Activated CD4-positive, alpha-beta memory T cell treated with anti-CD3 and anti-CD28 coated beads for 36 hours (primary cell): ENCODE results near the gene UBE2I. TPM values are rescaled to one million over a fixed set of nuclear protein-coding genes. Genes with fewer than 3 reads are reported as not detected.
A peak's percentile ranks its signal among the peaks of the same experiment; 100 is the strongest.

Source experiments
- CTCF ChIA-PET: fragments of 350-600 bp; sonication (Branson Sonifier 250); formaldehyde crosslinking; loops from one replicate; lab custom pipeline; 2021; ENCODE audit warnings: antibody characterized with exemption, inconsistent platforms; lab: Charles Lee
- POLR2A ChIA-PET: fragments of 350-600 bp; sonication (Branson Sonifier 250); formaldehyde crosslinking; loops from one replicate; lab custom pipeline; 2021; ENCODE audit warnings: antibody characterized with exemption; lab: Charles Lee
- DNase-seq: peaks from one replicate; pipeline ENCODE4 v3.0.0-alpha.2; 2020
- H3K27ac Mint-ChIP-seq: one replicate; pipeline ENCODE4 v1.8.0; 2021; ENCODE audit warnings: mixed read lengths
- H3K27me3 Mint-ChIP-seq: one replicate; pipeline ENCODE4 v1.8.0; 2021; ENCODE audit warnings: mixed read lengths
- H3K36me3 Mint-ChIP-seq: one replicate; pipeline ENCODE4 v1.8.0; 2021; ENCODE audit warnings: mixed read lengths
- H3K4me1 Mint-ChIP-seq: one replicate; pipeline ENCODE4 v1.8.0; 2021; ENCODE audit warnings: low read depth, mixed read lengths
- H3K4me3 Mint-ChIP-seq: one replicate; pipeline ENCODE4 v1.8.0; 2021; ENCODE audit warnings: mild to moderate bottlenecking, mixed read lengths
- H3K9me3 Mint-ChIP-seq: one replicate; pipeline ENCODE4 v1.8.0; 2021; ENCODE audit warnings: mixed read lengths
- intact Hi-C: fragments of 100-400 bp; cut with micrococcal nuclease; formaldehyde crosslinking; loops from one replicate; pipeline ENCODE4 v1.15.1; 2023
- total RNA-seq, 2 experiments: library from RNA; stranded (reverse); gene quantifications; one replicate each; pipeline ENCODE4 v1.2.3, GENCODE V29; 2021

UBE2I gene
- total RNA-seq, 2 experiments from 2014 or later = 248 to 249 TPM

DNA sequence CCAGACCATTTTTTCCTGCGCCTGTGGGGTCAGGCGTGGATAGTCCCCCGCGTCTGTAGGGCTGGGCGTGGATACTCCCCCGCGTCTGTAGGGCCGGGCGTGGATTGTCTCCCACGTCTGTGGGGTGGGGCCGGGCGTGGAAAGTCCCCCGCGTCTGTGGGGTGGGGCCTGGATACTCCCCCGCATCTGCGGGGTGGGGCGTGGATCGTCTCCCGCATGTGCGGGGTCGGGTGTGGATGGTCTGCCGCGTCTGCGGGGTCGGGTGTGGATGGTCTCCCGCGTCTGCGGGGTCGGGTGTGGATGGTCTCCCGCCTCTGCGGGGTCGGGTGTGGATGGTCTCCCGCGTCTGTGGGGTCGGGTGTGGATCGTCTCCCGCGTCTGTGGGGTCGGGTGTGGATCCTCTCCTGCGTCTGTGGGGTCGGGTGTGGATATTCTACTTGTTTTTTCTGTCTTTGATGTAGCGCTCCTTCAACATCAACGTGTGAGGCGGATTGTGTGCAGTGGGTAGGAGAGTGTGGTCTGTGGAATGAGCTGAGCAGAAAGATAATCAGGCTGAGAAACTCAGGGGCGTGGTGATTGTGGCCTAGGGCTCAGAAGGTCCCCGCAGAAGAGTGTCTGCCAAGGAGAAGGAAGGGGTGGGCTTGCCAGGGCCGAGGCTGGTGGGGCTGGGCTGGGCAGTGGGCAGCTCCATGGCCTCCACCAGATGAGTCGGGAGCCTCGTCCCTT lies 45.5 kb downstream of the UBE2I start:
- POLR2A ChIA-PET = no interaction called here
- DNase-seq = no peak
- peaks cover 2% of the 10 kb centered on the region for H3K36me3 Mint-ChIP-seq
- intact Hi-C loops = no loop called here
- CTCF ChIA-PET = no interaction called here
- peaks cover 31% of the 10 kb centered on the region for H3K4me1 Mint-ChIP-seq
- no peak overlapping the region for H3K4me3 Mint-ChIP-seq
- H3K27me3 Mint-ChIP-seq = no peaks in the 10 kb centered on the region
- no peaks in the 10 kb centered on the region for H3K9me3 Mint-ChIP-seq
- H3K27ac Mint-ChIP-seq = no peak overlapping the region

- no peaks in the 10 kb centered on the region for H3K27me3 Mint-ChIP-seq
- H3K4me1 Mint-ChIP-seq = peaks cover 24% of the 10 kb centered on the region
- no peak for DNase-seq
- no peak overlapping the region for H3K4me3 Mint-ChIP-seq
- no peak overlapping the region for H3K27ac Mint-ChIP-seq
- intact Hi-C loops = no loop called here
- H3K9me3 Mint-ChIP-seq = no peaks in the 10 kb centered on the region
- POLR2A ChIA-PET = no interaction called here
- CTCF ChIA-PET = no interaction called here
- H3K36me3 Mint-ChIP-seq = peaks cover 2% of the 10 kb centered on the region
Observed at GRCh38 chr16:1355591-1355990, 46.2 kb downstream of the UBE2I start.

DNA sequence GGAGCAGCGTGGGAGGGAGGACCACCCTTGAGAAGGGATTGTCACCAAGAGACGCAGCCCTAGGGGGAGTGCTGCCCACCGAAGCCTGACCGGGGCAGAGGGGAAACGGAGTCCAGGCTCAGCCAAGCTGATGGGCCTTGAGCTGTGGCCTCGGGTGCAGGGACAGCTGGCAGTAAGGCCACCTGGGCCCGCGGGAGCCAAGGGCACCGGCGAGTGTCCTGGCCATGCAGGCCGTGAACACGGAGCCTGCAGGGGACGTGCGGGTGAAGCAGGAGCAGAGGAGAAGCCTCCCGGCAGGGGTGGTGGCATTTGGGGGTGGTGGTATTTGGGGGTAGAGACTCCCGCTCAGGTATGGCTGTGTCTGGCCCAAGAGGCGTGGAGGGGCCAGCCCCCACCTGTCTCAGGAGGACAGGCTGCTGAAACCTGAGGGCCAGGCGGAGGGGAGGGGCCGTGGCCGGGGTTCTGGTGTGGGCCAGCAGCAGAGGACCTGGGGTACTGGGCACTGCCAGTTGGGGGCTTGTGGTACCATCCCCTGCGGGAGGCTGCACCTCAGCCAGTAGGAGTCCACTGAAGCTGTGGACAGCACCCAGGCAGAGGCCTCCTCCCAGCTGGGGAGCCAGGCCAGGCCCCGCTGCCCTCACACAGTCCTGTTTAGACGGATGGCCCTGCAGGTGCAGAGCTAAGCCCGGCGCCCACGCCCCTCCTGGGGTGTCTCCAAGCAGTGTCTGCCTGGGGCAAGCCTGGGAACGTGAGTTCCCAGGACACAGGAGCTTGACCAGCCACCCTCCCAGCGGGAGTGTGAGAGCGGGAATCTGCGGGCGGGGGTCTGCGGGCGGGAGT lies 46.8 kb downstream of the UBE2I start:
- POLR2A ChIA-PET = no interaction called here
- H3K4me1 Mint-ChIP-seq = peaks cover 22% of the 10 kb centered on the region
- intact Hi-C loops = no loop called here
- no peaks in the 10 kb centered on the region for H3K9me3 Mint-ChIP-seq
- no peak for DNase-seq
- H3K27ac Mint-ChIP-seq = no peak overlapping the region
- H3K27me3 Mint-ChIP-seq = no peaks in the 10 kb centered on the region
- no peaks in the 10 kb centered on the region for H3K36me3 Mint-ChIP-seq
- no peak overlapping the region for H3K4me3 Mint-ChIP-seq
- CTCF ChIA-PET = no interaction called here

DNA sequence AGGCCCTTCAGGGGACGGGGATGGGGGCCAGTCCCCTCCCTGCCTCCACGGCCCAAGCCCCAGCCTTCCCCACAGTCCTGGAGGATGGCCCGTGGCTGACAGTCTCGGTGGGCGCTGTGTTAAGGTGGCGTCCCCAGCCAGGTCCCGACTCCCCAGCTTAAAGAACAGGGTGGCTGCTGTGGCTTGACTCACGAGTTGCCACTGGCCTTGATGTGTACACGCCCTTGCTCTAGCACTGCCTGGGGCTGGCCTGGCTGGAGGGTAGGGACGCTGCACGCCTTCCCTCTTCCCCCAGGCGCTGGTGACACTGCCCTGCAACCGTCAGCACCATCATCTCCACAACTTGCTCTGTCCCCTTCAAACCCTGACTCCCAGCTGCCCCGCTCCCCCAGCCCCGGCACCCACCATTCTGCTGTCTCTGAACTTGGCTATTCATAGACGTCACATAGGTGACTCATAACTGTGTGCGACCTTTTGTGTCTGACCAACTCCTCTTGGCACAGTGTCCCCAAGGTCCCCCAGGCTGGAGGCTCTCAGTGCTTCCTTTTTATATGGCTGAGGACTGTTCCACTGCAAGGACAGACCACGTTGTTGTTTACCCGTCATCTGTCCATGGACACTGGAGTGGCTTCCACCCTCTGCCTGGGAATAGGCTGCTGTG lies 48.6 kb downstream of the UBE2I start:
- Mint-ChIP-seq H3K4me3 (no peak overlapping the region), H3K27ac (no peak overlapping the region), H3K27me3 (no peaks in the 10 kb centered on the region), H3K4me1 (peaks cover 15% of the 10 kb centered on the region), H3K36me3 (peaks cover 2% of the 10 kb centered on the region), H3K9me3 (no peaks in the 10 kb centered on the region)
- CTCF ChIA-PET = no interaction called here
- intact Hi-C loops = no loop called here
- no peak for DNase-seq
- POLR2A ChIA-PET = interaction anchor here (1.3 kb wide), 1 partner anchor 20 kb away, joined by 3 read pairs; no protein-coding TSS in a partner anchor

DNA sequence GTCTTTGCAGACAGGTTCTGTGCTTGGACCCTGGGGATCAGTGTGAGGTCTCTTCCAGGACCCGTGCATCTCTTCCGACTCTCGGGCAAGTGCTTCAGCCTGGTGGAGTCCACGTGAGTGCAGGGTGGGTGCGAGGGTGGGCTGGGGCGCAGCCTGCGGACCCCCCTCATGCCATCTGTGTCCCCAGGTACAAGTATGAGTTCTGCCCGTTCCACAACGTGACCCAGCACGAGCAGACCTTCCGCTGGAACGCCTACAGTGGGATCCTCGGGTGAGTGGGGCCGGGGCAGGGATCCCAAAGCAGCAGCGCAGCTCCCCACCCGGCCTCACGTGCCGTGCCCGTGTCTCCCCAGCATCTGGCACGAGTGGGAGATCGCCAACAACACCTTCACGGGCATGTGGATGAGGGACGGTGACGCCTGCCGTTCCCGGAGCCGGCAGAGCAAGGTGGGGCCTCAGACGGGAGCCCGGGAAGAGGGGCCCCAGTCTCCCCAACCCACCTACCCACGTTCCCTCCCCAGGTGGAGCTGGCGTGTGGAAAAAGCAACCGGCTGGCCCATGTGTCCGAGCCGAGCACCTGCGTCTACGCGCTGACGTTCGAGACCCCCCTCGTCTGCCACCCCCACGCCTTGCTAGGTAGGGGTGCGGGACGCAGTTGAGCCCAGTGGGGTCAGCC lies 52.4 kb downstream of the UBE2I start:
- no peaks in the 10 kb centered on the region for H3K9me3 Mint-ChIP-seq

DNA sequence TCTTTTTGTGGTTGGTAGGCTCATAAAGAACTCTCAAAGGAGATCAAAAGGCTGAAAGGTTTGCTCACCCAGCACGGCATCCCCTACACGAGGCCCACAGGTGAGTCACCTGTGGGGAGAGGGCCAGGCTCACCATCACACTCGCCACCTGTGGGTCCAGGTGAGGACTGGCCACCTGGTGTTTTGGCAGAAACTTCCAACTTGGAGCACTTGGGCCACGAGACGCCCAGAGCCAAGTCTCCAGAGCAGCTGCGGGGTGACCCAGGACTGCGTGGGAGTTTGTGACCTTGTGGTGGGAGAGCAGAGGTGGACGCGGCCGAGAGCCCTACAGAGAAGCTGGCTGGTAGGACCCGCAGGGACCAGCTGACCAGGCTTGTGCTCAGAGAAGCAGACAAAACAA lies 53.4 kb downstream of the UBE2I start:
- H3K27me3 Mint-ChIP-seq = no peaks in the 10 kb centered on the region
- H3K4me1 Mint-ChIP-seq = peaks cover 6% of the 10 kb centered on the region
- ChIA-PET CTCF (interaction anchor here (0.6 to 3.2 kb wide), 21 partner anchors 9 to 475 kb away, joined by 3 to 49 read pairs (median 5); partner anchors contain the start of genes BAIAP3, GNPTG, MAPK8IP3 and TELO2), POLR2A (interaction anchor here (1.1 kb wide), 1 partner anchor 9 kb away, joined by 3 read pairs; no protein-coding TSS in a partner anchor)
- no peaks in the 10 kb centered on the region for H3K9me3 Mint-ChIP-seq
- peaks cover 10% of the 10 kb centered on the region for H3K36me3 Mint-ChIP-seq
- intact Hi-C loops = loop anchor here (5.0 kb wide), 1 partner anchor 49 kb away; the partner anchor contains the start of gene UNKL
- H3K27ac Mint-ChIP-seq = no peak overlapping the region
- no peak for DNase-seq
- H3K4me3 Mint-ChIP-seq = no peak overlapping the region

More for the DNA sequence above, 52.4 kb downstream of the UBE2I start:
- Mint-ChIP-seq H3K27me3 (no peaks in the 10 kb centered on the region), H3K4me3 (no peak overlapping the region), H3K27ac (no peak overlapping the region), H3K36me3 (peaks cover 10% of the 10 kb centered on the region), H3K4me1 (peaks cover 6% of the 10 kb centered on the region)
- ChIA-PET CTCF (interaction anchor here (1.5 kb wide), 1 partner anchor 8 kb away, joined by 7 read pairs; no protein-coding TSS in a partner anchor), POLR2A (no interaction called here)
- intact Hi-C loops = loop anchor here (5.0 kb wide), 1 partner anchor 50 kb away; the partner anchor contains the start of gene UNKL
- DNase-seq = no peak

- intact Hi-C loops = loop anchor here (5.0 kb wide), 1 partner anchor 49 kb away; the partner anchor contains the start of gene UNKL
- Mint-ChIP-seq H3K9me3 (no peaks in the 10 kb centered on the region), H3K27ac (peak overlapping the region; percentile 60), H3K36me3 (peaks cover 10% of the 10 kb centered on the region), H3K27me3 (no peaks in the 10 kb centered on the region), H3K4me3 (no peak overlapping the region), H3K4me1 (peaks cover 6% of the 10 kb centered on the region)
- peak; percentile 81 for DNase-seq
- ChIA-PET POLR2A (interaction anchor here (0.9 to 1.1 kb wide), 3 partner anchors 10 to 21 kb away, joined by 3 to 5 read pairs (median 3); no protein-coding TSS in a partner anchor), CTCF (interaction anchor here (0.6 to 3.2 kb wide), 29 partner anchors 10 to 474 kb away, joined by 3 to 49 read pairs (median 4); partner anchors contain the start of genes BAIAP3, GNPTG, JPT2 and MAPK8IP3)
Observed at GRCh38 chr16:1363501-1364041, 54.1 kb downstream of the UBE2I start.

DNA sequence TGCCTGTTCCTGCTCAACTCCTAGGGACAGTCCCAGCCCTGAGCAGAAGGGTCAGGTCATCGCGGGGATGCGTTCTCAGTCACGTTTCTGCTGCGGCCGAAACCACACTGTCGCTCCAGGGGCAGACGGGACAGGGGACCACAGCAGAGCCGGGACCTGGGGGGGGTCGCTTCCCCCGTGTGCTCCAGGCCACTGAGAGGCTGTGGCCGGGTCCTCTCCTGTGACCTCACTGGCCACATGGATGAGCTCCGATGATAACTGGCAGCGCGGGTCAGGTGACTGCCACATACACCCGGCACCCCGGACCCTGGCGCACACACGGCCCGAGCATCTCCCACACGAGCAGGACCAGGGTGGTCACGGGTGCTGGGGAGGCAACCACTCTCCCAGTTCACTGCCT lies 55.1 kb downstream of the UBE2I start:
- DNase-seq = no peak
- CTCF ChIA-PET = interaction anchor here (0.6 to 3.2 kb wide), 15 partner anchors 15 to 359 kb away, joined by 3 to 49 read pairs (median 4); partner anchors contain the start of genes BAIAP3, JPT2, MAPK8IP3 and TELO2
- peaks cover 6% of the 10 kb centered on the region for H3K4me1 Mint-ChIP-seq
- POLR2A ChIA-PET = interaction anchor here (0.8 to 1.2 kb wide), 4 partner anchors 14 to 44 kb away, joined by 3 to 5 read pairs (median 4); no protein-coding TSS in a partner anchor
- H3K27ac Mint-ChIP-seq = no peak overlapping the region
- intact Hi-C loops = loop anchor here (5.0 kb wide), 1 partner anchor 48 kb away; the partner anchor contains the start of gene UNKL
- H3K9me3 Mint-ChIP-seq = no peaks in the 10 kb centered on the region
- H3K4me3 Mint-ChIP-seq = no peak overlapping the region
- no peaks in the 10 kb centered on the region for H3K27me3 Mint-ChIP-seq
- H3K36me3 Mint-ChIP-seq = peaks cover 10% of the 10 kb centered on the region

GRCh38 chr16:1366060-1366711 lies 56.8 kb downstream of the UBE2I start:
- Mint-ChIP-seq H3K9me3 (no peaks in the 10 kb centered on the region), H3K4me3 (no peak overlapping the region), H3K27me3 (no peaks in the 10 kb centered on the region), H3K4me1 (peaks cover 6% of the 10 kb centered on the region), H3K27ac (no peak overlapping the region), H3K36me3 (peaks cover 10% of the 10 kb centered on the region)
- intact Hi-C loops = no loop called here
- POLR2A ChIA-PET = interaction anchor here (1.5 kb wide), 1 partner anchor 13 kb away, joined by 4 read pairs; no protein-coding TSS in a partner anchor
- CTCF ChIA-PET = interaction anchor here (3.2 kb wide), 1 partner anchor 14 kb away, joined by 49 read pairs; no protein-coding TSS in a partner anchor
- no peak for DNase-seq

DNA sequence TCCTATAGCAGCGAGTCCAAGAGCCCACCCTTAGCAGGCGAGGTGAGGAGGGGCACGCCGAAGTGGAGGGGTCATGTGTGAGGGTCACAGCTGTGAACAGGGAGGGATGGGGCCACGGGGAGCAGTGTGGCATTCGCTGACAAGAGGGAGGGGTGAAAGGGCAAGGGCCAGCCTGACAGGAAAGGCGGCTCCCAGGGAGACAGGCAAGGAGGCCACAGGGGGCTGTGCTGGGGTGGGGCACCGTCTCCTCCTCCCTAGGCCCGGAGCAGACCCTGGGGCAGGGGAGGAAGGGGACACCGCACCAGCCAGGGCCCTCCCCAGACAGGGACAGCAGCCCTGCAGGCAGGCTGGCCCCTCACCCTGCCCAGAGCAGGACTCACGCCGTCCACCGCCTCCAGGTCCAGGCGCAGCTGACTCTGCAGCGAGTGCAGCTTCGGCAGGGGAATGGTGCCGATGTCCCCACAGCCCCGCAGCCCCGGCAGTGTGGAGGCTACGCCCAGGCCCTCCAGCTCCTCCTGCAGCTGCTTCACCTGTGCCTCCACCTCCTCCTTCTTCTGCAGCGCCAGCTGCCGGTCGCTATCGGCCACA lies 57.4 kb downstream of the UBE2I start:
- intact Hi-C loops = no loop called here
- no peaks in the 10 kb centered on the region for H3K9me3 Mint-ChIP-seq
- H3K4me3 Mint-ChIP-seq = no peak overlapping the region
- DNase-seq = no peak
- H3K27me3 Mint-ChIP-seq = no peaks in the 10 kb centered on the region
- H3K27ac Mint-ChIP-seq = no peak overlapping the region
- POLR2A ChIA-PET = interaction anchor here (1.5 kb wide), 1 partner anchor 12 kb away, joined by 4 read pairs; no protein-coding TSS in a partner anchor
- CTCF ChIA-PET = no interaction called here
- peaks cover 6% of the 10 kb centered on the region for H3K4me1 Mint-ChIP-seq
- peaks cover 10% of the 10 kb centered on the region for H3K36me3 Mint-ChIP-seq
